Keratinocyte (primary cell): ENCODE data around the gene ID4. TPM values are rescaled to one million over a fixed set of nuclear protein-coding genes. Genes with fewer than 3 reads are reported as not detected.

Experiments used
- DNase-seq: peaks from one replicate; pipeline ENCODE4 v3.0.0-alpha.2; 2011; ENCODE audit warnings: low read depth, missing footprints, low spot score
- FAIRE-seq: peaks from 2 replicates; lab custom pipeline; 2011; peaks lifted over from hg19 to GRCh38; lab: Jason Lieb, UNC
- H2AFZ ChIP-seq: 2 replicates; pipeline ENCODE4 v1.6.0; 2012; ENCODE audit warnings: low read length, control low read depth, inconsistent platforms; ENCODE audit not compliant: control insufficient read depth
- H3K27ac ChIP-seq: 2 replicates; pipeline ENCODE4 v1.5.1; 2011; ENCODE audit warnings: low read length; ENCODE audit not compliant: control insufficient read depth, insufficient read depth
- H3K27me3 ChIP-seq: 3 replicates; pipeline ENCODE4 v1.6.0; 2011; ENCODE audit warnings: low read length; ENCODE audit not compliant: control insufficient read depth, insufficient read depth; ENCODE audit errors: extremely low read depth
- H3K36me3 ChIP-seq, 2 experiments: 2 replicates in 1 of 2; 3 replicates in 1 of 2; pipeline ENCODE4 v1.5.1; 2011; ENCODE audit warnings: low read length in 2 of 2, mild to moderate bottlenecking in 1 of 2; ENCODE audit not compliant: control insufficient read depth in 2 of 2, insufficient read depth in 2 of 2; ENCODE audit errors: extremely low read depth in 1 of 2
- H3K4me1 ChIP-seq: 3 replicates; pipeline ENCODE4 v1.5.1; 2011; ENCODE audit warnings: low read length; ENCODE audit not compliant: control insufficient read depth, insufficient read depth; ENCODE audit errors: extremely low read depth
- H3K4me2 ChIP-seq: 3 replicates; pipeline ENCODE4 v1.6.0; 2011; ENCODE audit warnings: low read depth, low read length; ENCODE audit not compliant: control insufficient read depth, insufficient read depth; ENCODE audit errors: extremely low read depth
- H3K4me3 ChIP-seq, 3 experiments: fragments of 200-600 bp in 1 of 3; sonication (generic) in 1 of 3; 2 replicates in 2 of 3; 3 replicates in 1 of 3; pipeline ENCODE4 v1.5.1; 2011 to 2016; ENCODE audit warnings: low read length in 3 of 3, mild to moderate bottlenecking in 3 of 3, control low read depth in 2 of 3, inconsistent platforms in 1 of 3, low read depth in 1 of 3, mixed read lengths in 1 of 3, mixed run types in 1 of 3, moderate library complexity in 1 of 3; ENCODE audit not compliant: control insufficient read depth in 2 of 3, insufficient read depth in 2 of 3; ENCODE audit errors: extremely low read depth in 1 of 3
- H3K79me2 ChIP-seq: 2 replicates; pipeline ENCODE4 v1.6.0; 2012; ENCODE audit warnings: low read length; ENCODE audit not compliant: control insufficient read depth, insufficient read depth
- H3K9ac ChIP-seq: 3 replicates; pipeline ENCODE4 v1.6.0; 2011; ENCODE audit warnings: low read length; ENCODE audit not compliant: control insufficient read depth, insufficient read depth; ENCODE audit errors: extremely low read depth
- H3K9me1 ChIP-seq: 3 replicates; pipeline ENCODE4 v1.6.0; 2011; ENCODE audit warnings: low read length; ENCODE audit not compliant: control insufficient read depth, insufficient read depth; ENCODE audit errors: extremely low read depth
- H3K9me3 ChIP-seq: 2 replicates; pipeline ENCODE4 v1.5.1; 2012; ENCODE audit warnings: low read depth, low read length; ENCODE audit not compliant: control insufficient read depth
- H4K20me1 ChIP-seq: 3 replicates; pipeline ENCODE4 v1.6.0; 2011; ENCODE audit warnings: low read length; ENCODE audit not compliant: control insufficient read depth, insufficient read depth; ENCODE audit errors: extremely low read depth
- EZH2 ChIP-seq: IDR thresholded peaks from one replicate; pipeline ENCODE4 v1.6.1; 2012; ENCODE audit warnings: inconsistent platforms, mild to moderate bottlenecking, low read length, moderate library complexity
- dilution Hi-C: fragments of 300-500 bp; cut with MboI; formaldehyde crosslinking; loops from one replicate; pipeline ENCODE4 v1.7.0; 2020; ENCODE audit warnings: low sequenced_read_pairs; ENCODE audit not compliant: extremely low pct_ligation_motif_present
- polyA plus RNA-seq, 5 experiments: library from polyadenylated mRNA; depleted of rRNA in 3 of 5; stranded (reverse) in 3 of 5; stranded (forward) in 1 of 5; unstranded in 1 of 5; fragments of >200 nt; gene quantifications; 1 replicate in 1 of 5; 2 replicates in 3 of 5; 3 replicates in 1 of 5; pipeline versions ENCODE4 v1.2.1 to v1.2.3, GENCODE V29; 2011 to 2012; ENCODE audit warnings: missing spikeins in 2 of 5, low read depth in 1 of 5, low replicate concordance in 1 of 5
- TF ChIP-seq, protein P1 (sequence below), 3 experiments: IDR thresholded peaks in 1 of 3; conservative IDR thresholded peaks in 1 of 3; optimal IDR thresholded peaks in 1 of 3; 2 replicates in 2 of 3; 3 replicates in 1 of 3; pipeline versions ENCODE3 to v1.5.1; 2011; ENCODE audit warnings: low read length in 3 of 3, mild to moderate bottlenecking in 3 of 3, moderate library complexity in 2 of 3, control low read depth in 1 of 3, inconsistent platforms in 1 of 3; ENCODE audit not compliant: insufficient read depth in 2 of 3; ENCODE audit errors: extremely low read depth in 1 of 3

ID4 gene
- polyA plus RNA-seq, 1 donor (not counting 4 experiments of a cell fraction or from before 2014, with no cell fraction given) = 0.41 TPM

DNA sequence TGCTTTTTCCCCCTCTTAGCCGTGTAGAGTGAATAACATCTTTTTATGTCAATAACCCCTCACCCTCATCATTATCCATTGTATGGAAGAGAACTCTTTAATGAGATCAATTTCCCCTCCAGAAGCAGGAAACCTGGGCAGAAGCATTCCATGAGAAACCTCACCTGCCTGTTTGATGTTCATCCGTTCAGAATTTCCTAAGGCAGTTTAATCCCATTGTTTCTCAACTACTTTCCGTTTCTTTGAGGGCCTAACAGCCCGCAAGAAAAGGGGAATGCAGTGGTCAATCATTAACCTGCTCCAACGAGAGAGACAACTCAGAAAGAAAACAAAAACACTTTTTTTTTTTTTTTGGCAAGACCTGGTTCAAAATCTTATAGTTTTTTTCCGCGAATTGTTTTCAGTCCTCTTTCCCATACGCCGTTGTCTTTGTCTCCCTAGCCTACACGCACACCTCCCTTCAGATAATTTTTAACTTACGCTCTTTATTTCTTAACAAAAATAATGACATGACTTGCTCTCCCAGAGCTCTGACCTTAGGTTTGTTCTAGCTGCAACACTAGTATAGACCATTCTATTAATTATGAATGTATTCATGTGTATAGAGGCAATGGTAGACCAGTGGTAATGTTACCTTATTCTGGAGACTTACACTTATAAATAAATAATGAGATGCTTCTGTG, 25.6 kb upstream of the ID4 start:
- dilution Hi-C loops = no loop called here
- Histone ChIP-seq H3K27ac (no peak overlapping the region), H2AFZ (no peak overlapping the region), H3K27me3 (no peaks in the 10 kb centered on the region), H3K36me3 (no peaks in the 10 kb centered on the region), H4K20me1 (no peaks in the 10 kb centered on the region), H3K9me3 (no peaks in the 10 kb centered on the region), H3K4me1 (no peaks in the 10 kb centered on the region), H3K4me3 (no peak overlapping the region), H3K79me2 (no peaks in the 10 kb centered on the region), H3K9me1 (no peaks in the 10 kb centered on the region), H3K9ac (no peak overlapping the region), H3K4me2 (no peak overlapping the region)
- TF ChIP-seq EZH2 = no peak
- TF ChIP-seq, protein P1, sequence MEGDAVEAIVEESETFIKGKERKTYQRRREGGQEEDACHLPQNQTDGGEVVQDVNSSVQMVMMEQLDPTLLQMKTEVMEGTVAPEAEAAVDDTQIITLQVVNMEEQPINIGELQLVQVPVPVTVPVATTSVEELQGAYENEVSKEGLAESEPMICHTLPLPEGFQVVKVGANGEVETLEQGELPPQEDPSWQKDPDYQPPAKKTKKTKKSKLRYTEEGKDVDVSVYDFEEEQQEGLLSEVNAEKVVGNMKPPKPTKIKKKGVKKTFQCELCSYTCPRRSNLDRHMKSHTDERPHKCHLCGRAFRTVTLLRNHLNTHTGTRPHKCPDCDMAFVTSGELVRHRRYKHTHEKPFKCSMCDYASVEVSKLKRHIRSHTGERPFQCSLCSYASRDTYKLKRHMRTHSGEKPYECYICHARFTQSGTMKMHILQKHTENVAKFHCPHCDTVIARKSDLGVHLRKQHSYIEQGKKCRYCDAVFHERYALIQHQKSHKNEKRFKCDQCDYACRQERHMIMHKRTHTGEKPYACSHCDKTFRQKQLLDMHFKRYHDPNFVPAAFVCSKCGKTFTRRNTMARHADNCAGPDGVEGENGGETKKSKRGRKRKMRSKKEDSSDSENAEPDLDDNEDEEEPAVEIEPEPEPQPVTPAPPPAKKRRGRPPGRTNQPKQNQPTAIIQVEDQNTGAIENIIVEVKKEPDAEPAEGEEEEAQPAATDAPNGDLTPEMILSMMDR (optimal IDR thresholded peaks at IDR 0.05 in 1 of 3, IDR thresholded peaks at IDR 0.05 in 1 of 3, conservative IDR thresholded peaks at IDR 0.05 in 1 of 3; ENCODE audit: extremely low read depth in 1 of 3, insufficient read depth in 2 of 3, low read length in 3 of 3) = no peak
- no peak for DNase-seq
- no peak for FAIRE-seq

DNA sequence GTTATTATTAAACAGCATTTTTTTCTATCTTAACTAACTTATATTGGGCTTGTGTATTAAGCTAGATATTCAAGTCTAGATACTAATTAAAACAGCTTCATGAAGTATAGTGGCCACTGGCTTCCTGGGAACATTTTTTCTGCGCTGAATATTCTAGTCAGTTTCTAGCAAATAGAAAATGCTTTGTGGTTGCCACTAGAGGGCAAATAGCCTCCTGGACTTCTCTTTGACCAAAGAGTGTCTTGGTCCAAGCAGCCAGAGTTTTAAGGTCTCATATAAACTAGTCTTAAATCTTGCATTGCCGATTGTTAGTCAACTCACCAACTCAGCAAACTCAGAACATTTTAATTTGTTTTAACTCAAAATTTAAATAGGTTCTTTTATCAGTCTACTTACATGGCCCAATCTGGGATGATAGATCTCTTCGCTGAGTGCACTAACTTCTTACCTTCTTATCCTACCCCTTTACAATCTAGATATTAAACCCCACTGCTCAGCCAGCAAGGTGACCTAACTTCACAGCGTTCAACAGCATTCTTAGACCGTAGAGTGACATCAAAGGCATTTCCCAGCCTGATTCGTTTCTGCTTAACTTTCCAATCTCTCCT, 24.6 kb upstream of the ID4 start:
- dilution Hi-C loops = no loop called here
- no peaks in the 10 kb centered on the region for H4K20me1 ChIP-seq
- no peak overlapping the region for H3K4me2 ChIP-seq
- no peak overlapping the region for H2AFZ ChIP-seq
- no peak overlapping the region for H3K27ac ChIP-seq
- no peak for FAIRE-seq
- no peaks in the 10 kb centered on the region for H3K27me3 ChIP-seq
- H3K79me2 ChIP-seq = no peaks in the 10 kb centered on the region
- no peaks in the 10 kb centered on the region for H3K36me3 ChIP-seq
- H3K4me3 ChIP-seq = no peak overlapping the region
- DNase-seq = no peak
- no peaks in the 10 kb centered on the region for H3K9me3 ChIP-seq
- H3K9ac ChIP-seq = no peak overlapping the region
- TF ChIP-seq, protein P1 (optimal IDR thresholded peaks at IDR 0.05 in 1 of 3, IDR thresholded peaks at IDR 0.05 in 1 of 3, conservative IDR thresholded peaks at IDR 0.05 in 1 of 3; ENCODE audit: extremely low read depth in 1 of 3, insufficient read depth in 2 of 3, low read length in 3 of 3) = peak; percentile 22 to 58 (median 49)
- no peak for TF ChIP-seq EZH2
- H3K9me1 ChIP-seq = no peaks in the 10 kb centered on the region
- no peaks in the 10 kb centered on the region for H3K4me1 ChIP-seq
